ENCODE data around the gene PITPNB.

PITPNB gene

GRCh38 chr22:27851974-27852746 is 66.9 kb downstream of the PITPNB start:
- DNase-seq = no peak

GRCh38 chr22:27850000-27850521 is 69.0 kb downstream of the PITPNB start:
- DNase-seq = no peak

GRCh38 chr22:27848005-27848404 is 71.1 kb downstream of the PITPNB start:
- no peak for DNase-seq

GRCh38 chr22:27846910-27847309 is 72.1 kb downstream of the PITPNB start:
- DNase-seq = no peak

- DNase-seq = no peak
Observed at GRCh38 chr22:27846248-27846757, 72.8 kb downstream of the PITPNB start.

GRCh38 chr22:27845644-27846043 is 73.4 kb downstream of the PITPNB start:
- no peak for DNase-seq

GRCh38 chr22:27844656-27845591 is 74.1 kb downstream of the PITPNB start:
- no peak for DNase-seq

- no peak for DNase-seq
Observed at GRCh38 chr22:27844256-27844655, 74.8 kb downstream of the PITPNB start.

- DNase-seq = no peak
Observed at GRCh38 chr22:27843441-27843840, 75.6 kb downstream of the PITPNB start.

- DNase-seq = no peak
Observed at GRCh38 chr22:27842669-27843431, 76.2 kb downstream of the PITPNB start.

GRCh38 chr22:27842201-27842600 is 76.9 kb downstream of the PITPNB start:
- no peak for DNase-seq

- no peak for DNase-seq
Observed at GRCh38 chr22:27840436-27840835, 78.6 kb downstream of the PITPNB start.

- no peak for DNase-seq
Observed at GRCh38 chr22:27839057-27839660, 79.9 kb downstream of the PITPNB start.

GRCh38 chr22:27836181-27836580 is 82.9 kb downstream of the PITPNB start:
- no peak for DNase-seq

- no peak for DNase-seq
Observed at GRCh38 chr22:27835446-27835845, 83.6 kb downstream of the PITPNB start.

- no peak for DNase-seq
Observed at GRCh38 chr22:27834364-27835185, 84.5 kb downstream of the PITPNB start.

- no peak for DNase-seq
Observed at GRCh38 chr22:27833803-27834202, 85.3 kb downstream of the PITPNB start.

GRCh38 chr22:27832606-27833005 is 86.5 kb downstream of the PITPNB start:
- DNase-seq = no peak

GRCh38 chr22:27829620-27830019 is 89.4 kb downstream of the PITPNB start:
- no peak for DNase-seq

GRCh38 chr22:27827604-27828587 is 91.2 kb downstream of the PITPNB start:
- no peak for DNase-seq
